H9 (cell line): ENCODE measurements around the gene TMEM31. TPM values are rescaled to one million over a fixed set of nuclear protein-coding genes. Genes with fewer than 3 reads are reported as not detected.

Experiments used
- DNase-seq: peaks from one replicate; pipeline ENCODE4 v3.0.0-alpha.2; 2017
- H2AFZ ChIP-seq: one replicate; pipeline ENCODE4 v1.6.1; 2013; ENCODE audit warnings: mild to moderate bottlenecking, low read length, control low read depth, moderate library complexity
- H2AK5ac ChIP-seq: 2 replicates; pipeline ENCODE4 v1.6.1; 2013; ENCODE audit warnings: low read length, control low read depth, mixed read lengths; ENCODE audit not compliant: insufficient read length
- H2BK120ac ChIP-seq: one replicate; pipeline ENCODE4 v1.6.1; 2013; ENCODE audit warnings: low read depth, mild to moderate bottlenecking, low read length, control low read depth, inconsistent platforms; ENCODE audit not compliant: poor library complexity, severe bottlenecking
- H2BK12ac ChIP-seq: 2 replicates; pipeline ENCODE4 v1.6.1; 2013; ENCODE audit warnings: low read length, control low read depth, mixed read lengths, low read depth; ENCODE audit not compliant: insufficient read length
- H2BK15ac ChIP-seq: 2 replicates; pipeline ENCODE4 v1.6.1; 2013; ENCODE audit warnings: low read depth, low read length, control low read depth
- H2BK20ac ChIP-seq: one replicate; pipeline ENCODE4 v1.6.1; 2013; ENCODE audit warnings: low read depth, mild to moderate bottlenecking, low read length, control low read depth, inconsistent platforms; ENCODE audit not compliant: poor library complexity, severe bottlenecking
- H2BK5ac ChIP-seq: 2 replicates; pipeline ENCODE4 v1.6.1; 2013; ENCODE audit warnings: low read length, control low read depth, mixed read lengths; ENCODE audit not compliant: insufficient read length
- H3K14ac ChIP-seq: 2 replicates; pipeline ENCODE4 v1.6.1; 2013; ENCODE audit warnings: low read length, control low read depth; ENCODE audit not compliant: insufficient read depth
- H3K18ac ChIP-seq: 2 replicates; pipeline ENCODE4 v1.6.1; 2013; ENCODE audit warnings: low read depth, mild to moderate bottlenecking, mixed read lengths, low read length, control low read depth; ENCODE audit not compliant: insufficient read length
- H3K23ac ChIP-seq: 2 replicates; pipeline ENCODE4 v1.6.1; 2013; ENCODE audit warnings: low read length, control low read depth, mixed read lengths, low read depth; ENCODE audit not compliant: insufficient read length
- H3K23me2 ChIP-seq: 2 replicates; pipeline ENCODE4 v1.6.1; 2013; ENCODE audit warnings: low read depth, mild to moderate bottlenecking, mixed read lengths, low read length, control low read depth; ENCODE audit not compliant: insufficient read length, poor library complexity, severe bottlenecking
- H3K27ac ChIP-seq: 2 replicates; pipeline ENCODE4 v1.5.1; 2013; ENCODE audit warnings: low read length, control low read depth, mixed read lengths, low read depth; ENCODE audit not compliant: insufficient read length
- H3K27me3 ChIP-seq: 2 replicates; pipeline ENCODE4 v1.6.1; 2013; ENCODE audit warnings: low read length, control low read depth, inconsistent platforms; ENCODE audit not compliant: insufficient read depth
- H3K4ac ChIP-seq: 2 replicates; pipeline ENCODE4 v1.6.1; 2013; ENCODE audit warnings: low read depth, mild to moderate bottlenecking, control low read depth, inconsistent platforms, low read length, moderate library complexity
- H3K4me1 ChIP-seq: 2 replicates; pipeline ENCODE4 v1.6.1; 2013; ENCODE audit warnings: low read length, control low read depth, inconsistent platforms; ENCODE audit not compliant: insufficient read depth
- H3K4me2 ChIP-seq: 2 replicates; pipeline ENCODE4 v1.6.1; 2013; ENCODE audit warnings: low read length, control low read depth, mixed read lengths; ENCODE audit not compliant: insufficient read length, insufficient read depth
- H3K56ac ChIP-seq: 2 replicates; pipeline ENCODE4 v1.6.1; 2013; ENCODE audit warnings: low read depth, mild to moderate bottlenecking, mixed read lengths, low read length, control low read depth; ENCODE audit not compliant: insufficient read length
- H3K79me1 ChIP-seq: 2 replicates; pipeline ENCODE4 v1.6.1; 2013; ENCODE audit warnings: low read depth, mild to moderate bottlenecking, moderate library complexity, low read length, control low read depth, inconsistent platforms; ENCODE audit not compliant: insufficient read depth, poor library complexity, severe bottlenecking
- H3K79me2 ChIP-seq: 2 replicates; pipeline ENCODE4 v1.6.1; 2013; ENCODE audit warnings: low read length, control low read depth, inconsistent platforms; ENCODE audit not compliant: insufficient read depth
- H3K9ac ChIP-seq: 2 replicates; pipeline ENCODE4 v1.6.1; 2013; ENCODE audit warnings: low read length, control low read depth, mixed read lengths; ENCODE audit not compliant: insufficient read length; ENCODE audit errors: extremely low read depth
- H3K9me3 ChIP-seq: one replicate; pipeline ENCODE4 v1.6.1; 2013; ENCODE audit warnings: low read depth, low read length, inconsistent platforms; ENCODE audit not compliant: control insufficient read depth
- H3T11ph ChIP-seq: one replicate; pipeline ENCODE4 v1.6.1; 2013; ENCODE audit warnings: mild to moderate bottlenecking, low read length, control low read depth, inconsistent platforms
- H4K20me1 ChIP-seq: one replicate; pipeline ENCODE4 v1.6.1; 2013; ENCODE audit not compliant: control insufficient read depth, insufficient read length, insufficient read depth
- H4K5ac ChIP-seq: 2 replicates; pipeline ENCODE4 v1.6.1; 2013; ENCODE audit warnings: low read depth, mild to moderate bottlenecking, mixed read lengths, low read length, control low read depth; ENCODE audit not compliant: insufficient read length
- H4K8ac ChIP-seq: replicated peaks from 2 replicates; pipeline ENCODE4 v1.6.1; 2013; ENCODE audit warnings: low read length, control low read depth, mixed read lengths, low read depth; ENCODE audit not compliant: insufficient read length
- H4K91ac ChIP-seq: 2 replicates; pipeline ENCODE4 v1.6.1; 2013; ENCODE audit warnings: low read depth, mild to moderate bottlenecking, moderate library complexity, mixed read lengths, low read length, control low read depth; ENCODE audit not compliant: insufficient read length
- H3K27ac Mint-ChIP-seq, 3 experiments: 2 replicates in 2 of 3; 3 replicates in 1 of 3; pipeline ENCODE4 v1.8.0; 2020 to 2021; ENCODE audit warnings: mixed read lengths in 3 of 3, mild to moderate bottlenecking in 1 of 3, moderate library complexity in 1 of 3
- H3K27me3 Mint-ChIP-seq: 2 replicates; pipeline ENCODE4 v1.8.0; 2021; ENCODE audit warnings: low read depth, mild to moderate bottlenecking, moderate library complexity, mixed read lengths
- H3K36me3 Mint-ChIP-seq, 3 experiments: 2 replicates in 2 of 3; 3 replicates in 1 of 3; pipeline ENCODE4 v1.8.0; 2020 to 2021; ENCODE audit warnings: low read depth in 3 of 3, mixed read lengths in 3 of 3; ENCODE audit not compliant: insufficient read depth in 1 of 3
- H3K4me1 Mint-ChIP-seq, 2 experiments: 2 replicates each; pipeline ENCODE4 v1.8.0; 2020; ENCODE audit warnings: mixed read lengths in 2 of 2
- H3K4me3 Mint-ChIP-seq, 2 experiments: 2 replicates in 1 of 2; 3 replicates in 1 of 2; pipeline ENCODE4 v1.8.0; 2020 to 2021; ENCODE audit warnings: mild to moderate bottlenecking in 2 of 2, mixed read lengths in 2 of 2, moderate library complexity in 1 of 2
- H3K9me3 Mint-ChIP-seq, 2 experiments: 2 replicates in 1 of 2; 3 replicates in 1 of 2; pipeline ENCODE4 v1.8.0; 2020; ENCODE audit warnings: mild to moderate bottlenecking in 2 of 2, mixed read lengths in 2 of 2, moderate library complexity in 1 of 2
- WGBS: extraction: QIAGEN DNeasy Blood & Tissue Kit; methylation state at CpG from one replicate; pipeline ENCODE4 v1.1.7; 2013; ENCODE audit warnings: missing lambda C conversion rate, low lambda C conversion rate, mixed read lengths; ENCODE audit not compliant: insufficient read length; ENCODE audit errors: extremely low coverage; 5-methylcytosine and 5-hydroxymethylcytosine counted together
- total RNA-seq: library from RNA; stranded (reverse); gene quantifications from 2 replicates; pipeline ENCODE4 v1.2.1, GENCODE V29; 2021
- TF ChIP-seq, protein P1 (sequence below): fragments of 200-600 bp; sonication (generic); conservative IDR thresholded peaks from 3 replicates; pipeline ENCODE4 v1.8.0; 2021; ENCODE audit warnings: antibody characterized with exemption, mild to moderate bottlenecking

The TMEM31 gene
- total RNA-seq, 1 experiment from 2014 or later: 0.55 TPM

DNA sequence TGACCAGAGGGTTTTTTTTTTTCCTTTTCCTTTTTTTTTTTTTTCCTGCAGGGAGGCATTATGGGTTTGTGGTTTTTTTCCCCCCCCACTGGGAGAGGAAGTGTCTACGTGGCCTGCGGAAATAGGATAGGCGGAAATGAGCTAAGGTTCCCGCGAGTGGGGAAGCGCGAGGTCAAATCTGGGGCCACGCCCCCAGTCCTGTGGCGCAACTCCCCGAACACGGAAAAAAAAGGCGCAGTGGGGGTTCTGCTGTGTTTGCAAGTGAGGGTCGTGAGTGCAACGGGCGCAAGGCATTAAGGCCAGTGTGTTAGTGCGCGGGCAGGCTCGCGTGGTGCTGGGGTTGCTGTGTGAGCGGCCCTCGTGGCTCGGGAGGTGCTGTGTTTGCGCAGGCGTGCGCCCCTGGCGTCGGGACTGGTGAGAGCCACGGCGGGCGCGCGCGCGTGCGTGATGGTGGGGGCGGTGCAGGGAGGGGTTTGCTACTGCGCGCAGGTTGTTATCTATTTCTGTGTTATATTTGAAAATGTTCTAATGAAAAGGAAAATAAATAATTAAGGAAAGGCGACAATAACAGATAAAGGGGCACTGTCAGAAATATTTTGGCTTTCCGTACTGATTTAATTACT, 23.5 kb upstream of the TMEM31 start:
- Histone ChIP-seq H4K91ac (no peak overlapping the region), H2AK5ac (no peak overlapping the region), H3K27ac (peak overlapping the region; percentile 87), H2BK15ac (no peak overlapping the region), H3K4ac (no peak overlapping the region; the same call in 1 of the 2 replicates), H3K79me2 (peaks cover 7% of the 10 kb centered on the region; the same call in 1 of the 2 replicates), H3K79me1 (peaks cover 3% of the 10 kb centered on the region), H4K8ac (no peak overlapping the region), H3K9ac (peak overlapping the region; percentile 81), H3K27me3 (no peaks in the 10 kb centered on the region), H3K18ac (peak overlapping the region; percentile 100), H2BK12ac (no peak overlapping the region), H3K14ac (peak overlapping the region; percentile 98), H3K56ac (no peak overlapping the region), H3K4me2 (peak overlapping the region; percentile 84), H4K20me1 (no peaks in the 10 kb centered on the region), H3T11ph (peak overlapping the region; percentile 62), H3K23me2 (peaks cover 9% of the 10 kb centered on the region), H2BK5ac (peak overlapping the region; percentile 69), H4K5ac (peak overlapping the region; percentile 85), H3K4me1 (no peaks in the 10 kb centered on the region), H2BK20ac (no peak overlapping the region), H3K23ac (no peak overlapping the region), H2BK120ac (peak overlapping the region; percentile 27), H3K9me3 (no peaks in the 10 kb centered on the region), H2AFZ (no peak overlapping the region)
- peak; percentile 82 for DNase-seq
- no peaks in the 10 kb centered on the region for H3K27me3 Mint-ChIP-seq
- no peak overlapping the region for H3K27ac Mint-ChIP-seq
- H3K4me3 Mint-ChIP-seq: no peak overlapping the region
- WGBS: no CpG with 5 or more reads among the region's 40 CpGs
- H3K36me3 Mint-ChIP-seq: peaks cover 12 to 33% (median 21%) of the 10 kb centered on the region in 3 experiments; a peak in 6 of 7 replicates
- peaks cover 0 to 14% of the 10 kb centered on the region in 2 experiments; a peak in 2 of 5 replicates for H3K9me3 Mint-ChIP-seq
- TF ChIP-seq, protein P1, sequence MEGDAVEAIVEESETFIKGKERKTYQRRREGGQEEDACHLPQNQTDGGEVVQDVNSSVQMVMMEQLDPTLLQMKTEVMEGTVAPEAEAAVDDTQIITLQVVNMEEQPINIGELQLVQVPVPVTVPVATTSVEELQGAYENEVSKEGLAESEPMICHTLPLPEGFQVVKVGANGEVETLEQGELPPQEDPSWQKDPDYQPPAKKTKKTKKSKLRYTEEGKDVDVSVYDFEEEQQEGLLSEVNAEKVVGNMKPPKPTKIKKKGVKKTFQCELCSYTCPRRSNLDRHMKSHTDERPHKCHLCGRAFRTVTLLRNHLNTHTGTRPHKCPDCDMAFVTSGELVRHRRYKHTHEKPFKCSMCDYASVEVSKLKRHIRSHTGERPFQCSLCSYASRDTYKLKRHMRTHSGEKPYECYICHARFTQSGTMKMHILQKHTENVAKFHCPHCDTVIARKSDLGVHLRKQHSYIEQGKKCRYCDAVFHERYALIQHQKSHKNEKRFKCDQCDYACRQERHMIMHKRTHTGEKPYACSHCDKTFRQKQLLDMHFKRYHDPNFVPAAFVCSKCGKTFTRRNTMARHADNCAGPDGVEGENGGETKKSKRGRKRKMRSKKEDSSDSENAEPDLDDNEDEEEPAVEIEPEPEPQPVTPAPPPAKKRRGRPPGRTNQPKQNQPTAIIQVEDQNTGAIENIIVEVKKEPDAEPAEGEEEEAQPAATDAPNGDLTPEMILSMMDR: peak; percentile 39; the same call in 2 of the 3 replicates
- H3K4me1 Mint-ChIP-seq: peaks cover 0 to 5% of the 10 kb centered on the region in 2 experiments; a peak in 2 of 4 replicates
